OCI-LY3 (cell line): ENCODE data around the gene RPL7A.
A peak's percentile ranks its signal among the peaks of the same experiment; 100 is the strongest.

Experiments
- H2AFZ ChIP-seq: fragments of 200-600, 300-600 bp; shearing (Covaris generic); 2 replicates; pipeline ENCODE4 v1.6.0; 2014; ENCODE audit warnings: antibody characterized with exemption, low read depth, low read length
- H3K27ac ChIP-seq: fragments of 200-600, 300-600 bp; sonication (generic); 2 replicates; pipeline ENCODE4 v1.5.1; 2014; ENCODE audit warnings: mild to moderate bottlenecking, low read length, moderate library complexity, mixed read lengths
- H3K27me3 ChIP-seq: fragments of 200-600, 300-600 bp; sonication (generic); 2 replicates; pipeline ENCODE4 v1.6.1; 2014; ENCODE audit warnings: low read depth, low read length, mixed read lengths
- H3K36me3 ChIP-seq: fragments of 200-600, 300-600 bp; sonication (generic); replicated peaks from 2 replicates; pipeline ENCODE3; 2014; ENCODE audit warnings: low read depth, low read length, mixed read lengths
- H3K4me1 ChIP-seq: fragments of 300-600, 200-600 bp; sonication (generic); 2 replicates; pipeline ENCODE4 v1.6.1; 2014; ENCODE audit warnings: low read length, mixed read lengths
- H3K4me2 ChIP-seq: fragments of 200-600, 300-600 bp; sonication (generic); 2 replicates; pipeline ENCODE4 v1.6.1; 2014; ENCODE audit warnings: low read length, mixed read lengths
- H3K4me3 ChIP-seq: fragments of 300-600, 200-600 bp; sonication (generic); 2 replicates; pipeline ENCODE4 v1.5.1; 2014; ENCODE audit warnings: antibody characterized with exemption, mild to moderate bottlenecking, low read length, moderate library complexity
- H3K79me2 ChIP-seq: fragments of 300-600, 200-600 bp; shearing (Covaris generic); 2 replicates; pipeline ENCODE4 v1.6.1; 2014; ENCODE audit warnings: mild to moderate bottlenecking, low read length, mixed read lengths
- H3K9ac ChIP-seq: fragments of 300-600, 200-600 bp; shearing (Covaris generic); 2 replicates; pipeline ENCODE4 v1.6.0; 2014; ENCODE audit warnings: mild to moderate bottlenecking, low read length, moderate library complexity
- H3K9me3 ChIP-seq: fragments of 200-600, 300-600 bp; shearing (Covaris generic); 2 replicates; pipeline ENCODE4 v1.6.1; 2014; ENCODE audit warnings: low read length, mixed read lengths; ENCODE audit not compliant: insufficient read depth
- H4K20me1 ChIP-seq: fragments of 200-600, 300-600 bp; sonication (generic); 2 replicates; pipeline ENCODE4 v1.6.1; 2016; ENCODE audit warnings: low read length, mixed read lengths; ENCODE audit not compliant: insufficient read depth
- CTCF ChIP-seq: fragments of 200-600, 300-600 bp; sonication (generic); IDR thresholded peaks from 2 replicates; pipeline ENCODE4 v1.5.1; 2014; ENCODE audit warnings: antibody characterized with exemption, low read length, low read depth
- EZH2phosphoT487 ChIP-seq: fragments of 200-600 bp; shearing (Covaris generic); IDR thresholded peaks from 2 replicates; pipeline ENCODE4 v1.6.1; 2018; ENCODE audit warnings: antibody characterized with exemption, mixed run types, low read depth

RPL7A gene

GRCh38 chr9:133351908-133352634 is 4.1 kb downstream of the RPL7A start:
- H3K79me2 ChIP-seq = peaks cover 52% of the 10 kb centered on the region
- H3K36me3 ChIP-seq = peaks cover 49% of the 10 kb centered on the region

GRCh38 chr9:133352635-133353340 is 4.8 kb downstream of the RPL7A start:
- peak overlapping the region; percentile 41; the same call in 1 of the 2 replicates for H3K27ac ChIP-seq
- peaks cover 27% of the 10 kb centered on the region for H3K4me1 ChIP-seq
- H3K36me3 ChIP-seq = peaks cover 49% of the 10 kb centered on the region
- H3K4me3 ChIP-seq = no peak overlapping the region
- H3K4me2 ChIP-seq = no peak overlapping the region
- peaks cover 36% of the 10 kb centered on the region for H4K20me1 ChIP-seq
- no peak overlapping the region for H2AFZ ChIP-seq
- H3K79me2 ChIP-seq = peaks cover 53% of the 10 kb centered on the region
- no peaks in the 10 kb centered on the region for H3K27me3 ChIP-seq
- no peak overlapping the region for H3K9ac ChIP-seq
- TF ChIP-seq EZH2phosphoT487 = no peak
- TF ChIP-seq CTCF = no peak
- H3K9me3 ChIP-seq = no peaks in the 10 kb centered on the region

More at GRCh38 chr9:133351908-133352634, 4.1 kb downstream of the RPL7A start:
- no peaks in the 10 kb centered on the region for H3K9me3 ChIP-seq
- TF ChIP-seq EZH2phosphoT487 (no peak), CTCF (peak; percentile 47)
- H3K4me3 ChIP-seq = no peak overlapping the region
- no peak overlapping the region for H3K9ac ChIP-seq
- H2AFZ ChIP-seq = no peak overlapping the region
- peaks cover 21% of the 10 kb centered on the region for H3K4me1 ChIP-seq
- no peaks in the 10 kb centered on the region for H3K27me3 ChIP-seq
- peak overlapping the region; percentile 41; the same call in 1 of the 2 replicates for H3K27ac ChIP-seq
- no peak overlapping the region for H3K4me2 ChIP-seq
- H4K20me1 ChIP-seq = peaks cover 36% of the 10 kb centered on the region

- H3K27me3 ChIP-seq = no peaks in the 10 kb centered on the region
- H3K4me1 ChIP-seq = peaks cover 27% of the 10 kb centered on the region
- no peak overlapping the region for H3K9ac ChIP-seq
- H3K79me2 ChIP-seq = peaks cover 49% of the 10 kb centered on the region
- no peak for TF ChIP-seq CTCF
- TF ChIP-seq EZH2phosphoT487 = no peak
- no peak overlapping the region for H3K4me2 ChIP-seq
- H3K27ac ChIP-seq = no peak overlapping the region
- H4K20me1 ChIP-seq = peaks cover 35% of the 10 kb centered on the region
- H2AFZ ChIP-seq = no peak overlapping the region
- no peak overlapping the region for H3K4me3 ChIP-seq
- no peaks in the 10 kb centered on the region for H3K9me3 ChIP-seq
- H3K36me3 ChIP-seq = peaks cover 45% of the 10 kb centered on the region
Measured at GRCh38 chr9:133353548-133353947, 5.5 kb downstream of the RPL7A start.

GRCh38 chr9:133354766-133355165 is 6.7 kb downstream of the RPL7A start:
- Histone ChIP-seq H3K36me3 (peaks cover 33% of the 10 kb centered on the region), H3K9ac (no peak overlapping the region), H3K9me3 (no peaks in the 10 kb centered on the region), H2AFZ (no peak overlapping the region), H4K20me1 (peaks cover 23% of the 10 kb centered on the region), H3K4me2 (peak overlapping the region; percentile 76), H3K79me2 (peaks cover 37% of the 10 kb centered on the region), H3K4me3 (no peak overlapping the region), H3K27ac (no peak overlapping the region), H3K27me3 (no peaks in the 10 kb centered on the region), H3K4me1 (peaks cover 18% of the 10 kb centered on the region)
- TF ChIP-seq CTCF (no peak), EZH2phosphoT487 (no peak)
